NOMO-1 (cell line): ENCODE data around the gene ZC3H4.
A peak's percentile ranks its signal among the peaks of the same experiment; 100 is the strongest.

Experiments used
- DNase-seq, 2 experiments: peaks; one replicate each; lab custom pipeline; 2025; ENCODE audit not compliant: unreplicated experiment in 2 of 2; lab: John Stamatoyannopoulos, UW

ZC3H4 gene

GRCh38 chr19:47134545-47134944 lies 21.0 kb upstream of the ZC3H4 start:
- no peak for DNase-seq

GRCh38 chr19:47133021-47133471 lies 19.5 kb upstream of the ZC3H4 start:
- DNase-seq, result no peak

GRCh38 chr19:47132194-47132852 lies 18.7 kb upstream of the ZC3H4 start:
- DNase-seq, result no peak

GRCh38 chr19:47130589-47131227 lies 17.1 kb upstream of the ZC3H4 start, which contains the start of gene SAE1:
Gene SAE1, plus strand, starts transcription at chr19:47130835. Its CDS starts 96 bp downstream, at chr19:47130931.
- DNase-seq, result peak; percentile 94 to 98

- DNase-seq, result no peak
Observed at GRCh38 chr19:47130120-47130588, 16.6 kb upstream of the ZC3H4 start.

GRCh38 chr19:47129579-47129978 lies 16.0 kb upstream of the ZC3H4 start:
- no peak for DNase-seq

GRCh38 chr19:47125669-47125938 lies 12.0 kb upstream of the ZC3H4 start:
- no peak for DNase-seq

DNA sequence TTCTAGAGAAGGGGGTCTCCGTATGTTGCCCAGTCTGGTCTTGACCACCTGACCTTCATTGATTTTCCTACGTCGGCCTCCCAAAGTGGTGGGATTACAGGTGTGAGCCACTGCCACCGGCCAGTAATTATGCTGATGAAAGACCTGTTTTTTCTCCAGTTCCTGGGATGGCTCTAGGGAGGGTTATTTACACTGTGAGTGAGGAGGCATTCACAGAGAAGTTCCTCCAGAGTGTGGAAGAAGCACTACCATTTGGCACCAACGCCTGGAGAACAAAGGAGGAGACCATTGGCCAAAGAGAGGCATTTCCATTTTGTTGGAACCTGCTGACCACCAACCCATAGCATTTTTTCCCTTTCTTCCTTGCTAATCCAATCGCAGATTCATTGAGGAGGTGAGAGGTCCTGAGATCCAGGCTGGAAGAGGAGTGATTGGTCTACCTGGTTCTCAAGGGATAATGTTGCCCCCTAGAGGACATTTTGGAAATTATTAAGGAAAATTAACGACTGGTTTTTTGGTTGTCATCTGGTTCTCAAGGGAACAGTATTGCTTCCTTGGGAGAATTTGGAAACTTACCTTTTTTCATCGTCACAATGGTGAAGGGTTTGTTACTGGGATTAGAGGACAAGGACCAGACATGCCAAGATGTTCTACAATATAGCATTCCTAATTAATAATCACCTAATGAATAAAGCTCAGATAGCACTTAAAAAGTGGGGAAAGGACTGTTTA lies 11.5 kb upstream of the ZC3H4 start:
- DNase-seq, result peak in 1 of 2 experiments; percentile 40

- no peak for DNase-seq
Observed at GRCh38 chr19:47123406-47123805, 9.8 kb upstream of the ZC3H4 start.

GRCh38 chr19:47122359-47123335 lies 9.1 kb upstream of the ZC3H4 start:
- no peak for DNase-seq

GRCh38 chr19:47120470-47121067 lies 7.0 kb upstream of the ZC3H4 start:
- no peak for DNase-seq

DNA sequence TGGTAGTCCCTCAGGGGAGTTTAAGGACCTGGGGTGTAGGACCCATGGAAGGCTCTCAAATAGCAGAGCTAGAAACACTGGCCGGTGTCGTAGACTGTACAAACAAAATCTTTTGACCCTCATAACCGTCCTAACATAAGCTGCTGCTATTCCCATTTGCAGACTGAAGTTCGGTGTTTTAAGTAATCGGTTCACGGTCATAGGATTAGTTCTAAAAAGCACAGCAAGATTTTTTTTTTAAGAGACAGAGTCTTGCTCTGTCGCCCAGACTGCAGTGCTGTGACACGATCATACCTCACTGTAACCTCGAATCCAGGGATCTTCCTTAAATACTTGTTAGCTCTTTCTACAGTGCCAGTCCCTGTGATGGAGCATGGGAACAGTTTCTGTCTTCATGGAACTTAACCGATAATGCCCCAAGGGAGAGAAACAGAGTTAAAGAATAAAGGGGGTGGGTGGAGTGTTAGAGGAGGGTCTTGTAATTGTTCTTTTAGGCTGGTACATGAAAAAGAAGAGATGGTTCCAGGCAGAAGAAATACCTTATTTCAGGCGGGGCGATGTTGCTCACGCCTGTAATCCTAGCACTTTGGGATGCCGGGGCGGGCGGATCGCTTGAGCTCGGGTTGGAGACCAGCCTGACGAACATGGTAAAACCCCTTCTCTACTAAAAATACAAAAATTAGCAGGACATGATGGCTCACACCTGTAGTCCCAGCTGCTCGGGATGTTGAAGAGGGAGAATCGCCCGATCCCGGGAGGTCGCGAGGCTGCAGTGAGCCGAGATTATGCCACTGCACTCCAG lies 475 bp upstream of the ZC3H4 start:
- no peak for DNase-seq

GRCh38 chr19:47112166-47112996 lies 1.2 kb downstream of the ZC3H4 start:
- DNase-seq, result peak; percentile 80 to 81

GRCh38 chr19:47111682-47112165 lies 1.9 kb downstream of the ZC3H4 start:
- no peak for DNase-seq

DNA sequence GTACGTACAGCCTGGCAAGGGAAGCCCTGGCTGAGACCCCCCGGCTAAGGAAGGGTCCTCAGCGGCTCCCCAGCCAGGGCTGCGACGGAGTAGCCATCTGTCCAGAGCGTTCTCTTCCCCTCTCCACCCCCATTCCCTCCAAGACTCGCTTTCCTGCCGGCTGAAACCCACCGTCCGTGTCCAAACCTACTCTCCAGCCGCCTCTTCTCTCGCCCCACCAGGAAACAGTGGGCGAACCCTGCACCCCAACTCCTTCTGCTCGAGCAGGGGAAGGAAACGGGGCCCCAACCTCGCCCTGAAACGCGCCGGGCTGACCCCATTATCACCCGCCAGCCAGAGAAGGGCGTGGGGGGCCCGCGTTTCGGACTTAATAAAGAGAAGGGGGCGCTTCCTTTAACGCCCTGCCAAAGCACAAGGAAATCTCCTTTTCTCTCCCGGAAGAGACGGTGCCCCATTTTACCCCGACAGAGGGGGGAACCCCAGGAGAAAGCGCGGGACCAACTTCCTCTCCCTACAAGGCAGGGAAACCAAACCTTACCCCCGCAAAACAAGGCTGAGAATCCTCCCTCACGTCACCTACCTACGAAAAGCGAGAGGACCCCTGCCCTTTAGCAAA lies 2.5 kb downstream of the ZC3H4 start:
- DNase-seq, result peak in 1 of 2 experiments; percentile 35

DNA sequence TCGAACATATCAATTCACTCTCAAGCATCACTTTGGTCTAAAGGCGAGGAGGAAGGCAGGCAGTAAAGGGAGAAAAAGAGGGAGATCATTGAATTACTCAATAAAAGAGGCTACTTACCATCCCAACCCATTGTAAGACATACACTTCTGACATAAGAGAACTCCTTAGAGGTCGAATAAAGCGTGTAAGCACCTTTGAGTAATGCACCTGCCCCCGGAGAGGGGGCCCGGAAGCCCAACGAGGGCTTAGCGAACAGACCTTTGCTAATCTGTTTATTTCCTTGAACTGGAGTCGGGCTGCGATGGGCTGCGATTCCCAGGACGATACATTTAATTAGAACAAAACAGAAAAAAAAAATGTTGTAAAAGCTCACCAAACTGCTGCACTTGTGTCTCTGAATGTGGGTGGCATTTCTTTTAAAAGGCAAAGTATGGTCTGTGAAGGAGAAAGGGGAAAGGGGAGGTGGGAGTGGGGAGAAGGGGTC lies 3.0 kb downstream of the ZC3H4 start:
- DNase-seq, result no peak

DNA sequence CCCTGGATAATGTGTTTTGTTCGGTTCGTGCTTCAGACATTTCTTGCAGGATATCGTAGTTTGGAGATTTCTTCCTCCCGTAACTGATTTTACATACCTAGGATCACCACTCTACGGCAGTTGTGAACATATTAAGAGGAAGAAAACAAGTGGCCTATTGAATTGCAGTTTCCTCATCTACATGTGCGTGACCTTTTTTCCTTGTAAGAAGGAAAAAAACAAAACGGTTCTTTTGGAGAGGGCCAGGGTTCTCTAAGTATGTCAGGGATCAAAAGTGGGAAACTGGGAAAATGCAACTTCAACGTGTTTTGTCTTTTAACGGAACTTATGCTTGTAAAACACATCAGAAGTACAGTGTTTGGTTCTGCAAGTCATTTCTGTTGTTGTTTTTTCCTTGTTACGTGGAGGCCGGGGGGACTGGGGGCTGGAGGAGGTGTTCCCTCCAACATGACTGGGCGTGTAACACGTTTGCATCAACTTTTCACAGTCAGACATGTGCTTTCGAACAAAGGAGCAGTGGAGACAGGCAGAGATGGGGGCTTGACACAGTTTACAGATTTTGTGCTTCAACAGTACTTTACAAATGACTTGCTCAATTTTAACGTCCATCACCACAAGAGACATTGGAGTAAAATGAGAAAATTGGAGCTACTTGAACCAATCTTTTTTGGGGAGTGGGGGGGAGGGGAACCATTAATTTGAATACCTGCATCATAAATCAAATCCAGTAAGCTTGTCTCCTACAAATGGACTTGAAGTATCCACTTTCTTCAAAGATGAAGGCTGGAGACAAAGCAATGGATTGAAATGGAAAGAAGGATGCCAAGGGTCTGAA lies 3.8 kb downstream of the ZC3H4 start:
- DNase-seq, result peak in 1 of 2 experiments; percentile 69
